Esophagus squamous epithelium (tissue), 4 donors: ENCODE measurements around the gene TSKU.

Experiments used
- POLR2A ChIP-seq, 4 donors: fragments of 450-650 bp; IDR thresholded peaks; one replicate each; pipeline ENCODE4 v1.6.1; 2017; ENCODE audit warnings: antibody characterized with exemption in 4 of 4, mild to moderate bottlenecking in 4 of 4, moderate library complexity in 3 of 4
- TF ChIP-seq, protein P1 (sequence below), 6 experiments: fragments of 450-650 bp in 4 of 6; fragments of 200-600 bp in 2 of 6; sonication (generic) in 2 of 6; IDR thresholded peaks; one replicate each; pipeline ENCODE4 v1.5.1; 2016 to 2019; ENCODE audit warnings: antibody characterized with exemption in 6 of 6, mild to moderate bottlenecking in 4 of 6, moderate library complexity in 4 of 6

DNA sequence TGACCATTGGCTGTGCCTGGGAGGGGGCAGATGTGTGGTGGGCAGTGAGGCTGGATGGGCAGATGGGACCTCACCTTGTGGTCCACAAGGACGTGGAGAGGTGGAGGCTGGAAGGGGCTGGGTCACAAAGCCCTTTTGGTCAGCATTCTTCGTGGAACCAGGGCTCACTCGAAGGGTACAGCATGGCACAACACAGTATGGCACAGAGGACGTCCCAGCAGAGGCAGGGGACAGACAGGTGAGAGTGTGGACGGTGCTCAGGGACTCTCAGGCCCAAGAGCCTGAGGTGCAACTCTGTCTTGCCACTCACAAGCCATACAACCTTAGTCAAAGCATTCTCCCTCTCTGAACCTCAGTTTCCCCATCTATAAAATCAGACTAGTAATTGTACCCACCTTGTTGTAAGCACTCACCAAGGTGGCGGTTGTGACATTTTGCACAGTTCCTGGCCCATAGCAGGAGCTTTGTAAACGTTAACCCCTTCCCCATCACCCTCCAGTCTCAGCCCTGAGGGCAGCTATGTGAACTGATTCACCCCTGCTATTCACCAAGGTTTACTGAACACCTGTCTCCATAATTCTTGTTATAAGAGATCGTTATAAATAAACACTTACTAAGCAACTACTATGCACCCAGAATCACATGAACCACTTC, 11.6 kb upstream of the TSKU start:
- TF ChIP-seq, protein P1, sequence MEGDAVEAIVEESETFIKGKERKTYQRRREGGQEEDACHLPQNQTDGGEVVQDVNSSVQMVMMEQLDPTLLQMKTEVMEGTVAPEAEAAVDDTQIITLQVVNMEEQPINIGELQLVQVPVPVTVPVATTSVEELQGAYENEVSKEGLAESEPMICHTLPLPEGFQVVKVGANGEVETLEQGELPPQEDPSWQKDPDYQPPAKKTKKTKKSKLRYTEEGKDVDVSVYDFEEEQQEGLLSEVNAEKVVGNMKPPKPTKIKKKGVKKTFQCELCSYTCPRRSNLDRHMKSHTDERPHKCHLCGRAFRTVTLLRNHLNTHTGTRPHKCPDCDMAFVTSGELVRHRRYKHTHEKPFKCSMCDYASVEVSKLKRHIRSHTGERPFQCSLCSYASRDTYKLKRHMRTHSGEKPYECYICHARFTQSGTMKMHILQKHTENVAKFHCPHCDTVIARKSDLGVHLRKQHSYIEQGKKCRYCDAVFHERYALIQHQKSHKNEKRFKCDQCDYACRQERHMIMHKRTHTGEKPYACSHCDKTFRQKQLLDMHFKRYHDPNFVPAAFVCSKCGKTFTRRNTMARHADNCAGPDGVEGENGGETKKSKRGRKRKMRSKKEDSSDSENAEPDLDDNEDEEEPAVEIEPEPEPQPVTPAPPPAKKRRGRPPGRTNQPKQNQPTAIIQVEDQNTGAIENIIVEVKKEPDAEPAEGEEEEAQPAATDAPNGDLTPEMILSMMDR (IDR thresholded peaks at IDR 0.05) = no peak
- no peak for TF ChIP-seq POLR2A (IDR thresholded peaks at IDR 0.05)
